Activated naive CD8-positive, alpha-beta T cell treated with anti-CD3 and anti-CD28 coated beads for 36 hours (primary cell): Measurements from ENCODE around the gene RAPGEF2. TPM values are rescaled to one million over a fixed set of nuclear protein-coding genes. Genes with fewer than 3 reads are reported as not detected.
A peak's percentile ranks its signal among the peaks of the same experiment; 100 is the strongest.
"Not testable (repeated sequence)": the region's sequence is repeated elsewhere in the genome, so short reads cannot be mapped to it uniquely, and the experiment has no call there.

Experiments
- DNase-seq: peaks from one replicate; pipeline ENCODE4 v3.0.0; 2021
- H3K27ac Mint-ChIP-seq: one replicate; pipeline ENCODE4 v1.8.0; 2022; ENCODE audit warnings: mild to moderate bottlenecking, moderate library complexity, mixed read lengths
- H3K27me3 Mint-ChIP-seq: one replicate; pipeline ENCODE4 v1.8.0; 2022; ENCODE audit warnings: mild to moderate bottlenecking, mixed read lengths
- H3K36me3 Mint-ChIP-seq: one replicate; pipeline ENCODE4 v1.8.0; 2021; ENCODE audit warnings: mild to moderate bottlenecking, mixed read lengths
- H3K4me1 Mint-ChIP-seq: one replicate; pipeline ENCODE4 v1.8.0; 2021; ENCODE audit warnings: mixed read lengths
- H3K4me3 Mint-ChIP-seq: one replicate; pipeline ENCODE4 v1.8.0; 2022; ENCODE audit warnings: mild to moderate bottlenecking, moderate library complexity, mixed read lengths
- H3K9me3 Mint-ChIP-seq: one replicate; pipeline ENCODE4 v1.8.0; 2022; ENCODE audit warnings: mixed read lengths
- total RNA-seq, 2 experiments: library from RNA; stranded (reverse); gene quantifications; one replicate each; pipeline ENCODE4 v1.2.3, GENCODE V29; 2021

The RAPGEF2 gene
- total RNA-seq, 2 experiments from 2014 or later: 19.2 to 22.7 TPM

- Mint-ChIP-seq H3K4me1 (peaks cover 13% of the 10 kb centered on the region), H3K9me3 (no peaks in the 10 kb centered on the region), H3K4me3 (no peak overlapping the region), H3K27ac (no peak overlapping the region), H3K36me3 (no peaks in the 10 kb centered on the region), H3K27me3 (no peaks in the 10 kb centered on the region)
- DNase-seq: no peak
Observed at GRCh38 chr4:159152181-159152580, 49.3 kb downstream of the RAPGEF2 start.

- Mint-ChIP-seq H3K27ac (no peak overlapping the region), H3K27me3 (no peaks in the 10 kb centered on the region), H3K9me3 (no peaks in the 10 kb centered on the region), H3K4me3 (no peak overlapping the region), H3K36me3 (no peaks in the 10 kb centered on the region), H3K4me1 (peaks cover 18% of the 10 kb centered on the region)
- no peak for DNase-seq
Observed at GRCh38 chr4:159153669-159154068, 50.8 kb downstream of the RAPGEF2 start.

- DNase-seq: no peak
- peaks cover 21% of the 10 kb centered on the region for H3K4me1 Mint-ChIP-seq
- H3K4me3 Mint-ChIP-seq: no peak overlapping the region
- no peak overlapping the region for H3K27ac Mint-ChIP-seq
- H3K9me3 Mint-ChIP-seq: no peaks in the 10 kb centered on the region
- H3K36me3 Mint-ChIP-seq: no peaks in the 10 kb centered on the region
- no peaks in the 10 kb centered on the region for H3K27me3 Mint-ChIP-seq
Observed at GRCh38 chr4:159155119-159155518, 52.2 kb downstream of the RAPGEF2 start.

- no peak overlapping the region for H3K4me3 Mint-ChIP-seq
- H3K27ac Mint-ChIP-seq: no peak overlapping the region
- H3K27me3 Mint-ChIP-seq: no peaks in the 10 kb centered on the region
- H3K9me3 Mint-ChIP-seq: no peaks in the 10 kb centered on the region
- no peak for DNase-seq
- no peaks in the 10 kb centered on the region for H3K36me3 Mint-ChIP-seq
- H3K4me1 Mint-ChIP-seq: peaks cover 20% of the 10 kb centered on the region
Observed at GRCh38 chr4:159158083-159158617, 55.3 kb downstream of the RAPGEF2 start.

- no peak for DNase-seq
- Mint-ChIP-seq H3K4me3 (no peak overlapping the region), H3K9me3 (no peaks in the 10 kb centered on the region), H3K27me3 (no peaks in the 10 kb centered on the region), H3K27ac (no peak overlapping the region), H3K4me1 (peaks cover 20% of the 10 kb centered on the region), H3K36me3 (no peaks in the 10 kb centered on the region)
Observed at GRCh38 chr4:159158985-159159384, 56.1 kb downstream of the RAPGEF2 start.

- Mint-ChIP-seq H3K27me3 (no peaks in the 10 kb centered on the region), H3K4me3 (no peak overlapping the region), H3K27ac (no peak overlapping the region), H3K4me1 (peaks cover 16% of the 10 kb centered on the region), H3K9me3 (no peaks in the 10 kb centered on the region), H3K36me3 (no peaks in the 10 kb centered on the region)
- DNase-seq: no peak
Observed at GRCh38 chr4:159159611-159160010, 56.7 kb downstream of the RAPGEF2 start.

- no peaks in the 10 kb centered on the region for H3K27me3 Mint-ChIP-seq
- no peak overlapping the region for H3K27ac Mint-ChIP-seq
- H3K4me3 Mint-ChIP-seq: no peak overlapping the region
- H3K4me1 Mint-ChIP-seq: peaks cover 13% of the 10 kb centered on the region
- H3K36me3 Mint-ChIP-seq: no peaks in the 10 kb centered on the region
- DNase-seq: no peak
- H3K9me3 Mint-ChIP-seq: no peaks in the 10 kb centered on the region
Observed at GRCh38 chr4:159160242-159160641, 57.4 kb downstream of the RAPGEF2 start.

GRCh38 chr4:159161436-159161835 lies 58.6 kb downstream of the RAPGEF2 start:
- peaks cover 14% of the 10 kb centered on the region for H3K4me1 Mint-ChIP-seq
- H3K4me3 Mint-ChIP-seq, H3K27ac Mint-ChIP-seq, DNase-seq, H3K36me3 Mint-ChIP-seq, H3K27me3 Mint-ChIP-seq, H3K9me3 Mint-ChIP-seq: not testable (repeated sequence)

- Mint-ChIP-seq H3K4me1 (peaks cover 22% of the 10 kb centered on the region), H3K27me3 (no peaks in the 10 kb centered on the region), H3K36me3 (no peaks in the 10 kb centered on the region), H3K4me3 (no peak overlapping the region), H3K27ac (no peak overlapping the region), H3K9me3 (no peaks in the 10 kb centered on the region)
- DNase-seq: no peak
Observed at GRCh38 chr4:159162576-159162975, 59.7 kb downstream of the RAPGEF2 start.

- Mint-ChIP-seq H3K27me3 (no peaks in the 10 kb centered on the region), H3K4me3 (no peak overlapping the region), H3K9me3 (no peaks in the 10 kb centered on the region), H3K4me1 (peaks cover 24% of the 10 kb centered on the region), H3K27ac (no peak overlapping the region), H3K36me3 (no peaks in the 10 kb centered on the region)
- DNase-seq: no peak
Observed at GRCh38 chr4:159163521-159163920, 60.6 kb downstream of the RAPGEF2 start.

GRCh38 chr4:159169404-159170302 lies 66.8 kb downstream of the RAPGEF2 start:
- Mint-ChIP-seq H3K36me3 (no peaks in the 10 kb centered on the region), H3K9me3 (no peaks in the 10 kb centered on the region), H3K27me3 (no peaks in the 10 kb centered on the region), H3K27ac (no peak overlapping the region), H3K4me3 (no peak overlapping the region), H3K4me1 (peaks cover 60% of the 10 kb centered on the region)
- no peak for DNase-seq

- Mint-ChIP-seq H3K4me1 (peaks cover 71% of the 10 kb centered on the region), H3K36me3 (no peaks in the 10 kb centered on the region), H3K9me3 (no peaks in the 10 kb centered on the region), H3K27ac (no peak overlapping the region), H3K27me3 (no peaks in the 10 kb centered on the region), H3K4me3 (no peak overlapping the region)
- DNase-seq: no peak
Observed at GRCh38 chr4:159171287-159171686, 68.4 kb downstream of the RAPGEF2 start.

GRCh38 chr4:159173886-159174285 lies 71.0 kb downstream of the RAPGEF2 start:
- H3K4me1 Mint-ChIP-seq: peaks cover 65% of the 10 kb centered on the region
- H3K9me3 Mint-ChIP-seq: no peaks in the 10 kb centered on the region
- H3K27me3 Mint-ChIP-seq: no peaks in the 10 kb centered on the region
- H3K4me3 Mint-ChIP-seq: no peak overlapping the region
- no peak for DNase-seq
- no peak overlapping the region for H3K27ac Mint-ChIP-seq
- H3K36me3 Mint-ChIP-seq: no peaks in the 10 kb centered on the region

- no peaks in the 10 kb centered on the region for H3K9me3 Mint-ChIP-seq
- H3K27me3 Mint-ChIP-seq: peaks cover 3% of the 10 kb centered on the region
- DNase-seq: no peak
- no peak overlapping the region for H3K27ac Mint-ChIP-seq
- H3K4me1 Mint-ChIP-seq: peaks cover 69% of the 10 kb centered on the region
- no peak overlapping the region for H3K4me3 Mint-ChIP-seq
- no peaks in the 10 kb centered on the region for H3K36me3 Mint-ChIP-seq
Observed at GRCh38 chr4:159174645-159175084, 71.8 kb downstream of the RAPGEF2 start.

- peaks cover 70% of the 10 kb centered on the region for H3K4me1 Mint-ChIP-seq
- peaks cover 3% of the 10 kb centered on the region for H3K27me3 Mint-ChIP-seq
- no peaks in the 10 kb centered on the region for H3K36me3 Mint-ChIP-seq
- H3K9me3 Mint-ChIP-seq: no peaks in the 10 kb centered on the region
- H3K4me3 Mint-ChIP-seq: peak overlapping the region; percentile 22
- peak overlapping the region; percentile 4 for H3K27ac Mint-ChIP-seq
- peak; percentile 42 for DNase-seq
Observed at GRCh38 chr4:159175085-159175988, 72.5 kb downstream of the RAPGEF2 start.
